HG02943 (cell line): ENCODE measurements around the gene PKDCC.
"Not testable (repeated sequence)": the region's sequence is repeated elsewhere in the genome, so short reads cannot be mapped to it uniquely, and the experiment has no call there.

Experiments
- ATAC-seq: cut with Tn5 transposase; IDR thresholded peaks from one replicate; pipeline ENCODE4 v1.9.1; 2021; ENCODE audit warnings: mild to moderate bottlenecking, low read depth, moderate library complexity; ENCODE audit not compliant: unreplicated experiment

Gene PKDCC

DNA sequence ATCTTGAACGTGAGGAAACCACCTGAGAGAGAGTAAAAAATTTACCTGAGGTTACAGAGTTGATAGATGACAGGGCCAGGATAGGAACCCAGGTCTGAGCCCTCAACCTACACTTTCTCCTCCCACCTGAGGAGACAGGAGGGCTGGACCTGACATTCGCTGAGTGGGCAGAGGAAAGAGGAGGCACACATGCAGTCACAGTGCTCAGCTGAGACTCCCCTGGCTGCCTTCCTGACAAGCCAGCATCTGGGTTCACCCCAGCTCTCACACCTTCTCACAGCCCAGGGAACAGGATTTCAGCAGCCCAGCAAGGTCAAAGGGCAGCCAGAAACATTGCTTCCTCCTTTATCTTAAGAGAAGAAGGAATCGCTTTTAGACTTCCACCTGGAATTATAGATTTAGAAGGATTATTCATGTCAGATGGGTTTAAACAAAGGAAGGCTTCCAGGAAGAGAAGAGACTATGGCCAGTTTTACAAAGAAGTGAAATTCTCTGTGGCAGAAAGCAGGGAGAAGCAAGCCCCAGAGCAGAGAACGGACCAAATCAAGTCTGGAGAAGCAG is 18.1 kb upstream of the PKDCC start:
- ATAC-seq = no peak

DNA sequence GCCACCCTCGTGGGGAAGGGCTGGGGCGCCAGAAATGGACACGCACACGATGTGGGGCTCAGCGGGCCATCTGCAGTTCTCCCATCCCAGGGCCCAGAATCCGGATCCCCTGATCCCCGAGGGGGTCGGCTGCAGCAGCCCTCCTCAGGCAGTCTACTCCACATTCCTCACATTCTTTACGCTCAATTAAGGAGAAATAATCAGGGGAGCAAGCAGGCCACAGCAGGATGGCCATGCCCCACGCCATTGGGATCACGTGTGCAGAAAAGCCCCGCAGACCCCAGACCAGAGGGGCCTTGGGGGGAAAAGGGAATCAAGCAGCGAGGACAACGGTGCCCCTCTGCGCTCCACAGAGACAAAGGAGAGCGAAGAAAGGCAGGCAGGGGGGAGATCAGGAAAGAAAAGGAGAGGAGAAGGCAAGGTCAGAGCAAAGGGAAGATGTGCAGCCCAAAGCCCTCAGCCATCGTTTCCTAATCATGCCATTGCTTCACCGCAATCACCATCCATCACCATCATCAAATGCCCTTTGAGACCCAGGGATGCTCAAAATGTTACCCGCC is 17.5 kb upstream of the PKDCC start:
- no peak for ATAC-seq

DNA sequence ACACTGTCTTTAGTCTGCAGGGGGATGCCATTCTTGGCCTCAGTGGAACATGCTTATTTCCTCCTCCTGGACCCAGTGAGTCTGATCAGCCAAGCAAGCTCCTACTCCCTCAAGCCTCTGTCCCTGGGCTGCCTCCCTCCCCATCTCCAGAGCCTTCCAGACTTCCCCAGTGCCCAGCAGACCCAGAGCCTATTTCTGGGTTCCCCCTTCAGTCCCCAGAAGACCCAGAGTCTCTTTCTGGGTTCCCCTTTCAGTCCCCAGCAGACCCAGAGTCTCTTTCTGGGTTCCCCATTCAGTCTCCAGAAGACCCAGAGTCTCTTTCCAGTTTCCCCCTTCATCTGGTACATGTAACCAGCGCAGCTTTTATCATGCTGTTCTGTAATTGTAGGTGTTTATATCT is 17.0 kb upstream of the PKDCC start:
- no peak for ATAC-seq

DNA sequence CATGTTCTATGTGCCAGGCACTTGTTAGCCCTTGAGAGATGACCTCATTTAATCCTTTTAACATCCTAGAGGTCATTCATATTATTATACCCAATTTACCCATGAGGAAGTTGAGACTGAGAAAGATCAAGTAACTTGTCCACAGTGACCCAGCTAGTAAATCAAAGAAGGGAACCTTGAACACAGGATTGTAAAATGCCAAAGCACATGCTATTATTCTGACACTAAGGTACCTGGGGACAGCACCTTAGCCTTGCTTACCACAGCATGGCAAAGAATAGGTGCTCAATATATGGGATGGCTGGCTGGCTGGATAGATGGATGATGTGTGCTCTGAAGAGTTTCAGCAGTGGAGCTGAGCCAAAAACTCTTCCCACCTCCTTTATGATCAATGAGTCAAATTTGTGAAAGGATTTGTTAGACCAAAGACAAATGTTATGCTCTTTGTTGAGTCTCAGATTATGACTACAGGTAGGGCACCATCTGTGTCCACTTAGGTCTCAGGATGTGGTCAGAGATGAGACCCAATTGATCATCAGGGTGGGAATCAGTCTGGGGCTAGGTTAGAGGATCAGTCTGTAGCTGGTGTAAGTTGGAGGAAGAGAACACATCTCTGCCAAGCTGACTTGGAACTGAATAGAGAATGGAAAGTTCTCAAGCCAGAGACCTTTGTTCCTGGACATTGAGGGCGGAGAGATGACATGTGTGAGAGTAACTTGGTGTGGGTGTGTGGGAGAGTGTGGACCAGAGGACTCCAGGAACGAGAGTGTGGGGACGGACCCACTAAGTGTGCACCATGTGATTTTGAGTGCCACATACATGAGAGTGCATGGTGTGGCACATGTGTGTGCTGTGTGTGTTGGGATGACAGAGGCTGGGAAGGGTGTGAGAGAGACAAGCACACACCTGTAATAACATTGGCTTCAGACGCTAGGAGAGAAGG is 16.3 kb upstream of the PKDCC start:
- no peak for ATAC-seq

DNA sequence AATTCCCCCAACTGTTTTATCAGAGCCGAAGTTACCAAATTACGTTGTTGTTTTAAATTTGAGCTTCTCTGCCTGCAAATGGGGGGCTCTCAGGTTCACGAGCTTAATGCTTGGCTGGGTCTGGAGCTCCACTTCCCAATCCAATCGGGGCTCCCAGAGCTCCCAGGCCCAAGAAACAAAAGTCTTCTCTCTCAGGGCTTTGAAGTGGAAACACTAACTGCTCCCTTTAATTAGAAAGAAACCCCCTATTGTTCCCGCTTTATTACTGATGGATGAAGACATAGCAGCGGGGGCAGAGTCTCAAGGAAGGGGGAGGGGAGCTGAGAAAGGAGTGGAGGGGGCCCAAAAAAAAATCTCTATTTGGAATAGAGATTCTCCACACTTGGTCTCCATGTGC is 15.6 kb upstream of the PKDCC start:
- ATAC-seq = no peak

DNA sequence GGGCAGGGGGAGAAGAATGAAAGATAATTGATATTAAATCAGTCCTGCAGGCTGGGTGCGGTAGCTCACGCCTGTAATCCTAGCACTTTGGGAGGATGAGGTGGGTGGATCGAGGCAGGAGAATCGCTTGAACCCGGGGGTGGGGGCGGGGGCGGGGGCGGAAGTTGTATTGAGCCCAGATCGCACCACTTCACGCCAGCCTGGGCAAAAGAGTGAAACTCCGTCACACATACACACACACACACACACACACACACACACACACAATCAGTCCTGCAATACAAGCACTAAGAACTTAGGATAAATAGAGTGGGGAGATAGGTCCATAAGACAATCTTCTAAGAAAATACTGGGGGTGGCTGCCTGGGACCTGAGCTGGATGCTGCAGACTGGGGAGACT is 15.1 kb upstream of the PKDCC start:
- no peak for ATAC-seq

DNA sequence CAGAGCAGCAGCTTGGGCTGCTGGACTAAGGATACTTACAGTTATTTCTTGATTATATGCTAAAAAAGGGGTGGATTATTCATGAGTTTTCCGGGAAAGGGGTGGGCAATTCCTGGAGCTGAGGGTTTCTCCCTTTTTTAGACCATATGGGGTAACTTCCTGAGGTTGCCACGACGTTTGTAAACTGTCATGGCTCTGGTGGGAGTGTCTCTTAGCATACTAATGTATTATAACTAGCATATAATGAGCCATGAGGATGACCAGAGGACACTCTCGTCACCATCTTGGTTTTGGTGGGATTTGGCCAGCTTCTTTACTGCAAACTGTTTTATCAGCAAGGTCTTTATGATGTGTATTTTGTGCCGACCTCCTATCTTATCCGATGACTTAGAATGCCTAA is 13.7 kb upstream of the PKDCC start:
- ATAC-seq = not testable (repeated sequence)

DNA sequence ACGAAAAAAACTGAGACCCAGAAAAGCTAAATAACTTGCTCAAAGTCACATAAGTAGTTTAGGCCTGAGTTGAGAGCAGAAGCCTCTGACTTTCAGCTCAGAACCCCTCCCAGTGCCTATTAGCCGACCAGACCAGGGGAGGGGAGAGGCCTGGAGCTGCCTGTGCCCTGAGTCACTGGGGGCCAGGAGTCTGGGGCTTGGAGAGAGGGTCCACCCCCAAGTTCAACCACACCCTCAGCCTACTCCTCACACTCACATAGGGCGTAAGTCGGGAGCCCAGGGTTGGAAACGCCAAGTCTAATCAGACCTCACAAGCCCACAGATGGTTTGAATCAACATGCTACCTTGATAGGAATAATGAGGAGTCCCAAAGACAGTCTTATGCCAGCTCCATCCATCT is 12.6 kb upstream of the PKDCC start:
- no peak for ATAC-seq

DNA sequence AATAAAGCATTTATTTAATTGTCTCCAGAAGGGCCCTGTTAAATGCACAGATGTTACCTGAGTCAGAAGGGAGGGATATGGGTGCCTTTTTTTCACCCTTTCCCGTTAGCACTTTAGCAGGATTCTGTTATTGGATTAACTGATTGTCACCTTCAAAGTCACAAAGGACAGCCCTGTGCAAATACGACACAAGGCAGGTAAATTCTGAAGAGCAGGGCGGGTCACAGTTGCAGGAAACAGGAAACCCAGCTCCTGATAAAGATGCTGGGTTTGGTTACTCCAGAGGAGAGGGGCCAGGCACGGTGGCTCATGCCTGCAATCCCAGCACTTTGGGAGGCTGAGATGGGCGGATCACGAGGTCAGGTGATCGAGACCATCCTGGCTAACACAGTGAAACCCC is 11.4 kb upstream of the PKDCC start:
- ATAC-seq = no peak

DNA sequence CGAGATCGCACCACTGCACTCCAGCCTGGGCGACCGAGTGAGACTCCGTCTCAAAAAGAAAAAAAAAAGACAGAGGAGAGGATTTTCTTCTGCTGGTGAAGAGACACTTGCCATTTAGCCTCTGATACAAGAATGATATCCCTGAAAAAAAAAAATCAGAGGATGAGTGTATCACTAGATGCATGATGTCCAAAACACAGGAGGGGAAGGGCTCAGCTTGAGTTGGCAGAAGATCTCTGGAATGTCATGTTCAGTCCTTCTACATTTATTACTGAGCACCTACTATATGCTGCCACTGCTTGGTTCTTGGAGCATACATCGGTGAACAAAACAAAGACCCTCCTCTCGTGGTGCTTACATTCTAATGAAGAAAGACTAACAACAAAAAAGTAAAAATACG is 10.9 kb upstream of the PKDCC start:
- no peak for ATAC-seq

DNA sequence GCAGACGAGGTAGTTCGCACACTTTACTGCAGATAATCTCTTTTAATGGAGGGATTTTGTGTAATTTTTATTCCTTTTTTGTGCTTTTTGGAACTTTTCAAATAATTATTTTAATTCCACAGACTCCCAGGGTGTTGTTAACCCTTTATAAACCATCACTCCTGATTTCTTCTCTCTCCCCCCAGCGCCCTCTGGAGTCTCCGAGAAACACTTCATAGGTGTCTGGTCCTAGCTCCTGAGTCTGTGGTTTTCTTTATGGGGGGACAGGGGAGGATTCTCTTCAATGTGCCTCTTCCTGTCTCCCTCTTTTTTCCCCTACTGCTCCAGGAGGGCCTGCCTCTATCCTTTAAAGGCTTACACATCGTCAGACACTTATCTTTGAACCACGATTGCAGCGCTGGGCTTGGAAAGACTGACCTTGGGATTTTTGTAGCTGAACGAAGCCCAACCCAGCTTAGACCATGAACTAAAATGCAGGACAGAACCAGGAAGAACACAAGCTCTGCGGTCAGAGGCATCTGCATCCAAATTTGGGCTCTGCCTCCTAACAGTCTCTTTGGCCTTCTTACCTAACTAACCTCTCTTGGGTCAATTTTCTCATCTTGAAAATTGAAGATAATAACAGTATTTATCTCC is 7.1 kb upstream of the PKDCC start:
- no peak for ATAC-seq

DNA sequence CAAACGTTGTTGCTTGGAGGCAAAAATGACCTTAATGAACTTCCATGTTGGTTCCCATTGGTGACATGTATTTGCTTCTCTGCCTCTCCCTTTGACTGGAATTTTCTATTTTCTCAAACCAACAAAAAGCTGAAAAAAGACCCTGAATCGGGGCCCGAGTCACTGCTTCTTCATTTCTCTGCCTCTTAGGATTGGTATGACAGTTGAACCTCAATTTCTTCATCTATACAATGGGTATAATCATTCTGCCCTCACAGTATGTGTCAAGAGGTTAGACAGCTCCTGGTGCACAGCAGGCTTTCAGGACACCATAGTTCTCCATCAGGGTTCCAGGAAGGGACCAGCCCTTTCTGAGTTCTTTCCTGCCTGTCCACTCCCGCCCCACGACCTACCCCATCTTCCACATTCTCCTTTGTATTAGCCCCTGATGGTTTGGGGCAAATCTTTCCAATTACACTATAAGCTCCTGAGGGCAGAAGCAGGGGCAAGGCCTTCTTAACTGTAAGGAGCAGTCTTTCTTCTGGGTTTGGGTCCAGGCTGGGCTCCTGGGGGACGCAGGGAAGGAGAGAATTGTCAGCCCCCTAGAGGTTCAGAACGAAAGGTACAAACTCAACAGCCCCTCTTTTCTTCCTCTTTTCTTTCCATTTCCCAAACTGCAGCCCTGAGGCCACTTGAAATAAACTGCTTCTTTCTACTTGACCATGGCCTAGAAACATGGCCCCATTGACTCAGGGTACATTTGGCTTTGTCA is 6.3 kb upstream of the PKDCC start:
- no peak for ATAC-seq

DNA sequence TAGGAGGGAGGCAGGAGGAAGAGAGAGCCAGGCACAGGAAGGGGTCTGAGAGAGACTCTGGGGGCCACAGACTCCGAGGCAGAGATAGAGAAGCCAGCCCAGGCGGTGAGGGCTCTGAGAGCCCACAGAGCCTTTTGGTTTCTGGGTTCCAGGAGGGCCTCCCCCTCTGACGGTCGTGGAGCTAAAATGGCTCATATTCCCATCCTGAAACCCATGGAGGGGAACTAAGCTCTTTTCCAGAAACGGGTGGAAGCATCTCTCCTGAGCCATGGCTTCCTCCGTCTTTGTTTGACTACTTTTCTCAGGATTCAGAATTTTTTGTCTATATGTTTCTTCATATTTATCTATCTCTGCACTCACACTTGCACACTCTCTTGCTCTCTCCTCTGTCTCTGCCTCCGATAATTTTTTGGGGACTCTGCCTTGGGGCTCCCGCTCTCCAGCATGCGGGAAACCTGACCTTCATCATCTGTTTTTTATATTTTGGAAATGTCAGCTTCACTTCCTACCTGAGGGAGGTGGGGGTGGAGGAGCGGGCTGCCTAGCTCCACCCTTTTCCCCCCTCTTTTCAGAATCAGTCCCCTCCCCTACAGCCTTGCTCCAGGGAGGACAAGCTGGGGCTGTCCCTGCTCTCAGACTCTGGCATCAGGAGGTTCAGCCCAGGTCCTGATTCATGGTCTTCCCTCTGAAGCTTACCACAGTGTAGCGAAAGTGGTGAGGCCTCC is 5.0 kb upstream of the PKDCC start:
- no peak for ATAC-seq

DNA sequence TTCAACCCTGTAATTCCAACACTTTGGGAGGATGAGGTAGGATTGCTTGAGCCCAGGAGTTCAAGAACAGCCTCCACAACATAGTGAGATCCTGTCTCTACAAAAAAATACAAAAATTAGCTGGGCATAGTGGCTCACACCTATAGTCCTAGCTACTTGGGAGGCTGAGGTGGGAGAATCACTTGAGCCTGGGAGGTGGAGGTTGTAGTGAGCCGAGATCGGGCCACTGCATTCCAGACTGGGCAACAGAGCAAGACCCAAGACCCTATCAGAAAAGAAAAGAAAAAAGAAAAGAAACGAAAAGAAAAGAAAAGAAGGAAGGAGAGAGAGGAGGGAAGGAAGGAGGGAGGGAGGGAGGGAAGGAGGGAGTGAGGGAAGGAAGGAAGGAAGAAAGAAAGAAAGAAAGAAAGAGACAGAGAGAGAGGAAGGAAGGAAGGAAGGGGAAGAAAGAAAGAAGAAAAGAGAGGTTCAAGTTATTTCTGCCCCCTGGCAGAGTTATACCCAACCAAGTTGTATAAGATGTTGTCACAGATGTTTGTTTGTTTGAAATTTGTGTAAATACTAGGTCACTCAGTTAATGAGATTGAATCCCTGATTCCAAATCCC is 3.9 kb upstream of the PKDCC start:
- ATAC-seq = no peak

DNA sequence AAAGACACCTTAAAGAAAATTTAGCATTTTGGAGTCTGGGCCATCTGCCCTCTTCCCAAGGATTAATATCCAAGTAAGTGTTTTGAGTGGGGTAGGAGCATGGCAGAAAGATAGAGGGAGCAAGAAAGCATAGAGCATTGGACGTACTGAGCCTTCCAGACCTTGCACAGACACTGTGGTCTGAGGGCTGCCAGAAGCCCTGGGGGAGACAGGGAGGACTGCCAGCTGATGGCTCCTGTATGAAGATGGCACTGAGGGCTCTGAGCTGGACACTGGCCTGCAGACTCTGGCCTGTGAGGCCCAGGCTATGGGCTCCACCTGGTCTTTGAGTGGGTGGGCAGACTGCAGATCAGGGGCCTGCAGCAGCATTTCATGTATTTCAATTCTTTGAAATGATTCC is 2.9 kb upstream of the PKDCC start:
- no peak for ATAC-seq

DNA sequence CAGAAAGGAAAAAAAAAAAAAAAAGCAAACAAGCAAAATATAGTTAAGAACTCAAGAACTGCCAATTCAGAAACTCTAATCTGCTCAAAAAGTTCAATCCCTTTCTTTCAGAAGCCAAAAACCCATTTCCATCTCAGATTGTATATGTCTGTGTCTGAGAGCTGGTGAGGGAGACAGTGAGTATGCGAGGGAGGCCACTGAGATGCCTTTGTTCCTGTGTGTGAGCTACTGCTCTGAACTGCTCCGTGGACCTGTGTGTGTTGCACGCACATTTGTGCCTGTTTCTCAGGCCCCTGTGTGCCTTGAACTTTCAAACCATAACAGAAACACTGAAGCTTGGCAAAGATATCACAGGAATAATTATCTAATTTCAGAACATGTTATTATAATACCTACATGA is 2.5 kb upstream of the PKDCC start:
- ATAC-seq = no peak

DNA sequence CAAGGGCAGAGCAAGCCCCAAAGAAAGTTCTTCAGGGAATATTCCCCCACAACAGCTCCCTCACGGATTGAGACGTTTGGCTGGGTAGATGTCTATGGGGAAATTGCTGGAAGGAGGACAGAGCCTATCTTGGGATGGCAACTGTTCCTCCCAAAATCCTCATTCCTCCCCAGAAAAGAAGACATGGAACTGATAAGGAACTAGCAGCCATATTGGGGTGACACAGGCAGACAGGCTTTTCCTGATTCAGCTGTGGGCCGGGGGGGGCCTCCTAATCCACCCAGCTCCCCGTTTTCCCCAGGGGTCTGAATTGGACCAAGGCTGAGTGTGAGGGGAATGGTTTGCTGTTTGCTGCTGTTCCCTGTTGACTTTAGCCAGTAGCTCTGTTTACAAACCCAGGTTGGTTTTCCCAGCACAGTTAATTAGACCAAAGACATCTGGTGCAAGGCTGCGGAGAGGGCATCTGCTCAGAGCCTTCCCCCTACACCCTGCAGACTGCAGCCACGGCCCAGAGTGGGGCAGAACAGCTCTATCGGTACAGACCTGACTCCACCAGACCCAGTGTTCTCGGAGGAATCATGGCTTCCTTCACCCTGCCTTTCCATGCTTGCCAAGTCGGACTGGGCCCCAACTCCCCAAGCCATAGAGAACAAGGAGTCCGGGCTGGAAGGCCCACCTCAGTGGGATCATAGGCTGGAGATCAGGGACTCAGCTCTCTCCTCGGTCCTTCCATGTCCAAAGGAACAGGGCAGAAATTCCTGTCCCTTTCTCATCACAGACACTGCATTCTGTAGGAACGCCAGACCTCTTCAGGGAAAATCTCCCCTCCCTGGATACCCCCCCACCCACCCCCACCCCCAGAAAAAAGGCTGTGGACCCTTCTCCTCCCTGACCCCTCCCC is 1.7 kb upstream of the PKDCC start:
- no peak for ATAC-seq

DNA sequence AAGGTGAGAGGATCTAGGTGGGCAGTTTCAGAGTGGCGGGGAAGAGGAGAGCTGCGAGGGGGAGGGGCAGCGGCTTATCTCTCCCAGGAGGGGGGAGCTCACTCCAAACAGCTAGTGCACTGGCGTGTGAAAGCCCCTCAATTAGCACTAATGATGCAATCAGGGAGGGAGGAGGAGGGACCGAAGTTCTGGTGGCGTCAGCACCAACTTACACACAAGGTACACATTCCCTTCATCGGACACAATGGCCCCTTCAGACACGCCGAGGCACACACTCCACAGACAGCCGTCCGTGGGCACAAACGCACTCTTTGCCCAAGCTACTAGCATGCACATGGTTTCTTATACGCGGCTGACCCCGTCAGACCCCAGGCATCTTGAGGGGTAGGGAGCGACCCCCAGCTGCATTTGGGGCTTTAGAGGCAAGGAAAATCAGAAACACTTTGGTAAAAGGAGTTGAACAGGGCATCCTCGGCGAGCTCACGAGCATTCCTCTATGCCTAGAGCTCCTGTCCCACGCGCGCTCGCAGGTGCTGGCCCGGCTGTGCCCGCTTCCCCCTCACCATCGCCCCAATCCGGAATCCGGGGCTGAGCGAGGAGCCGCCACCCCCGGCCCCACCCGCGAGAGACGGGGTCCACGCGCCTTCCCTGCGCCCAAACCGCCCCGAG is 868 bp upstream of the PKDCC start:
- no peak for ATAC-seq
